ENCODE results near the gene NUPR1.

DNA sequence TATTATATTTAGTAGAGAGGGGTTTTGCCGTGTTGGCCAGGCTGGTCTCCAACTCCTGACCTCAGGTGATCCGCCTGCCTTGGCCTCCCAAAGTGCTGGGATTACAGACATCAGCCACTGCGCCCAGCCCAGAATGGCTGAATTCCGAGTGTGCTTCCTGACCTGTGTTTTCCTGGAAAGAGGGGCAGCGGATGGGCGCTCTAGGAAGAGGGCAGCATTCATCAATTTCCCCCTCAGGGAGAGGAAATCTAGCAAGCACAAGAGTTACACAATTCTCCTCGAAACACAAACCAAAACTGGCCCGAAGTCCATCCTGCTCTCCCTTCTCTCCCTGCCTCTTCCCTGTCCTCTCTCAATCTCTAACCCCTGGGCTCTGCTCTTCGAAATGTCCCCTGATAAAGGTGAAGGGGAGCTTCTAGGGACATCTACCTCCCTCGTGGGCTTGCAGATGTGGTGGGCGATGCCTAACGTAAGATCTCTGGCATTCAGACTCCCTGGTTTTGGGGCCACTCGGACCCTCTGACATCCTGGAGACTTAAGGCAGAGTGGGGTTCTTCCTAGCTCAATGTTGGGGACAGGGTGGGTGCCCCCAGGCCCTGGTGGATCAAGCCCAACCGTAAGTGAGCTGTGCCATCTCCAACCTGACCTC is 33.2 kb downstream of the NUPR1 start:
- TF ChIP-seq, protein P1, sequence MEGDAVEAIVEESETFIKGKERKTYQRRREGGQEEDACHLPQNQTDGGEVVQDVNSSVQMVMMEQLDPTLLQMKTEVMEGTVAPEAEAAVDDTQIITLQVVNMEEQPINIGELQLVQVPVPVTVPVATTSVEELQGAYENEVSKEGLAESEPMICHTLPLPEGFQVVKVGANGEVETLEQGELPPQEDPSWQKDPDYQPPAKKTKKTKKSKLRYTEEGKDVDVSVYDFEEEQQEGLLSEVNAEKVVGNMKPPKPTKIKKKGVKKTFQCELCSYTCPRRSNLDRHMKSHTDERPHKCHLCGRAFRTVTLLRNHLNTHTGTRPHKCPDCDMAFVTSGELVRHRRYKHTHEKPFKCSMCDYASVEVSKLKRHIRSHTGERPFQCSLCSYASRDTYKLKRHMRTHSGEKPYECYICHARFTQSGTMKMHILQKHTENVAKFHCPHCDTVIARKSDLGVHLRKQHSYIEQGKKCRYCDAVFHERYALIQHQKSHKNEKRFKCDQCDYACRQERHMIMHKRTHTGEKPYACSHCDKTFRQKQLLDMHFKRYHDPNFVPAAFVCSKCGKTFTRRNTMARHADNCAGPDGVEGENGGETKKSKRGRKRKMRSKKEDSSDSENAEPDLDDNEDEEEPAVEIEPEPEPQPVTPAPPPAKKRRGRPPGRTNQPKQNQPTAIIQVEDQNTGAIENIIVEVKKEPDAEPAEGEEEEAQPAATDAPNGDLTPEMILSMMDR (IDR thresholded peaks at IDR 0.05 in 4 of 5, conservative IDR thresholded peaks at IDR 0.05 in 1 of 5) = no peak
- TF ChIP-seq POLR2A (IDR thresholded peaks at IDR 0.05) = no peak
